Stimulated activated naive CD8-positive, alpha-beta T cell treated with anti-CD3 and anti-CD28 coated beads, Interleukin-15, Interleukin-2, amounts not matched to agents 100 ng/mL and 50 ng/mL, for 24 hours (primary cell): ENCODE results near the gene GRIP1.

ENCODE experiments used
- H3K27ac Mint-ChIP-seq: one replicate; pipeline ENCODE4 v1.8.0; 2021; ENCODE audit warnings: mild to moderate bottlenecking, mixed read lengths
- H3K27me3 Mint-ChIP-seq: one replicate; pipeline ENCODE4 v1.8.0; 2021; ENCODE audit warnings: mixed read lengths
- H3K36me3 Mint-ChIP-seq: one replicate; pipeline ENCODE4 v1.8.0; 2021; ENCODE audit warnings: low read depth, mixed read lengths
- H3K4me1 Mint-ChIP-seq: one replicate; pipeline ENCODE4 v1.8.0; 2021; ENCODE audit warnings: low read depth, mixed read lengths
- H3K4me3 Mint-ChIP-seq: one replicate; pipeline ENCODE4 v1.8.0; 2021; ENCODE audit warnings: mild to moderate bottlenecking, mixed read lengths
- H3K9me3 Mint-ChIP-seq: one replicate; pipeline ENCODE4 v1.8.0; 2021; ENCODE audit warnings: mixed read lengths

GRIP1 gene

DNA sequence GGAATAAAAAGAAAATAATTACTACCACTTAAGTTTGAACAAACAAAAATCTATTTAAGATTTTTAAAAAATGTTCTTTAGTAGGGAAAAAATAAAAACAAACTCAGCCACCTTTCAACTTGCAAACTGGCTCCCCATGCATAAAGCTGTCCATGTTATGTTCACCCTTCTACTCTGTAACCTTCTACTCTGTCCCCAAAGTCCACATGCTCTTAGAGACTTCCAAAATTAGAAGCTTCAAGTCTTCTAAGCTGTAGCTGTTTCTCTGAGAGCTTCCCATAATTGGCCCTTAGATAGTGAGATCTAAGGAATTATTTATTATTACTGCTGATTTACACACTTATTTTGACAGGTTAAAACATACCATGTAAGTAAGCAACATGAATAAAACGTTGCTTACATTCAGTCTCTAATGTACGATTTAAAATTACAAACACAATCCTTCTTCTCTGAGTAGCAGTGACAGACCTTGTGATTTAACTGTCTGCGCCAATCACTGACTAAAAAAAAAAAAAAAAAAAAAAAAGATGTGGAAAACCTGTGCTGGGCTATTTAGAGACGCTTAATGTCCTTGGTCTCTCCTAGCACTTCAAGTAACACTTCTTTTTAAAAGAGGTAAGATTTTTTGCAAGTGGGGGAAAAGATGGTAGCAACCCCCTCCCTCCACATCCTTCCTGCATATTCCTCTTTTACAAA is 28.3 kb upstream of the GRIP1 start:
- Mint-ChIP-seq H3K36me3 (no peaks in the 10 kb centered on the region), H3K27ac (no peak overlapping the region), H3K27me3 (no peaks in the 10 kb centered on the region), H3K4me1 (peaks cover 15% of the 10 kb centered on the region), H3K9me3 (no peaks in the 10 kb centered on the region), H3K4me3 (no peak overlapping the region)

DNA sequence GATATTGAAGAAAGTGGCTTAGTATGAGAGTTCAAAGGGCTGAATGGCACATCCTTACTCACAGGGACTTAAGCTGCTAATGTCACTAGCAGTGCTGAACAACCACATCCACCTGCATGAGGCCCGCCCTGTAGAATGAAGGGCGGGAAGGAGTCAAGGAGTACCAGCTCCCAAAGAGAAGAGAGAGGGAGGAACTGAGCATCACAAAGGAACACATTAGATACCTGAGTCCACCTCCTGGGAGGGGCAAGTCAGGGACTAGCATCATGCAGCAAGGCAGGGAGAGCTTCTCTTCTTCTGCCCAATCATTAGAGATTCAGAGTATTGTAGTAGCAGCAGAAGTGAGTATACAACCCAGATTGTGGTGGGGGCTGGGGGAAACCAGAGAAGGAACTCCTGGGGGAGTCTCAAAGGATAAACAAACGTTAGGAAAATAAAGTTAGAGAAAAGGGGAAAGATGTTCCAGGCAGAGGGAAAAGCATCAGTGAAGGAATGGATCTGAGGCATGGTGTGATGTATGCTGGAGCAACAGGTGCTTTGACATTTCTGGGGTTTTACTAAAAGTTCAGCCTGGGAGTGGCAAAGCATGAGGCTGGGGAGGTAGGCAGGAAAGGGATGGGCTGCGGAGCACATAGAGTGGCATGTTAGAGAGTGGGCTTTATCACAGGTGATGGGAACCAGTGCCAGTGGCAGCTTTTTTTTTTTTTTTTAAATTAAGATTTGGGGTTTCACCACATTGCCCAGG is 21.0 kb upstream of the GRIP1 start:
- Mint-ChIP-seq H3K27ac (no peak overlapping the region), H3K27me3 (no peaks in the 10 kb centered on the region), H3K36me3 (peaks cover 5% of the 10 kb centered on the region), H3K9me3 (peaks cover 8% of the 10 kb centered on the region), H3K4me1 (peaks cover 30% of the 10 kb centered on the region), H3K4me3 (no peak overlapping the region)

DNA sequence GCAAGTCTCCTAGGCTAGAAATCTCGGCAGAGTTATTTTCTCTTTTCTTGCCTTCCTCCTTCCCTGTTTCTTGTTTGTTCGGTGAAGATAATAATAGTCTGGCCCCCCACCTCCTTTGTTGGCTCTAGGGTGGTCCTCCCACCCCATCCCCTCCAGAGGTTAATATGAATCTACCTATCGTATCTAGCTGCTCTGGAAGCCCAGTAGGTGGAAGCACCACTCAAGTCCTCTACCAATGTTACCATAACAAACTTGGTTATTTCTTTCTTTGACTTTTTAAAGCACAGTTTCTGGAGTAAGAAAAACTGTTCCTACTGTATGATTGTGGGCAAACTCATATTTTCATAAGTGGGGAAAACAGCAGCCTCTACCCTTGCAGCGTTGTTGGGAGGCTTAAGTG is 19.7 kb upstream of the GRIP1 start:
- Mint-ChIP-seq H3K36me3 (peaks cover 5% of the 10 kb centered on the region), H3K9me3 (peaks cover 8% of the 10 kb centered on the region), H3K27ac (no peak overlapping the region), H3K4me1 (peaks cover 30% of the 10 kb centered on the region), H3K27me3 (no peaks in the 10 kb centered on the region), H3K4me3 (no peak overlapping the region)

DNA sequence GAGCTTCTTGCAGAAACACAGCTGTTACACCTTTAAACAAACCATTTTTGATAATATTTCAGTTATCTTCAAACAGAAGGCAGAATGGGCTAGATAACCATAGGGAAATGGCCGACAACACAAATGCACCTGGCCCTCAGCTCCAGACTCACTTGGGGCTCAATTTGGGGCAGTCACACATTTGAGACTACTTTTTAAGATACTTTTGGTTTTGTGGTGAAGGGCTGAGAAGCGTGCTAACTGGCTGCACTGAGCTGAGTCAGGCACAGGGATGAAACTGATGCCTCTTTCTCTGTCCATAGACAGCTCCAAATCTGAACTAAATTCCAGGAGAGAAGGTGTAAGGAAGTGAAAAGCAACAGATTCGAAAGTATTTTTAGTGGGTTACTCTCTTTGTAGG is 18.5 kb upstream of the GRIP1 start:
- Mint-ChIP-seq H3K27ac (no peak overlapping the region), H3K9me3 (peaks cover 8% of the 10 kb centered on the region), H3K36me3 (peaks cover 5% of the 10 kb centered on the region), H3K4me1 (peaks cover 31% of the 10 kb centered on the region), H3K4me3 (no peak overlapping the region), H3K27me3 (no peaks in the 10 kb centered on the region)

DNA sequence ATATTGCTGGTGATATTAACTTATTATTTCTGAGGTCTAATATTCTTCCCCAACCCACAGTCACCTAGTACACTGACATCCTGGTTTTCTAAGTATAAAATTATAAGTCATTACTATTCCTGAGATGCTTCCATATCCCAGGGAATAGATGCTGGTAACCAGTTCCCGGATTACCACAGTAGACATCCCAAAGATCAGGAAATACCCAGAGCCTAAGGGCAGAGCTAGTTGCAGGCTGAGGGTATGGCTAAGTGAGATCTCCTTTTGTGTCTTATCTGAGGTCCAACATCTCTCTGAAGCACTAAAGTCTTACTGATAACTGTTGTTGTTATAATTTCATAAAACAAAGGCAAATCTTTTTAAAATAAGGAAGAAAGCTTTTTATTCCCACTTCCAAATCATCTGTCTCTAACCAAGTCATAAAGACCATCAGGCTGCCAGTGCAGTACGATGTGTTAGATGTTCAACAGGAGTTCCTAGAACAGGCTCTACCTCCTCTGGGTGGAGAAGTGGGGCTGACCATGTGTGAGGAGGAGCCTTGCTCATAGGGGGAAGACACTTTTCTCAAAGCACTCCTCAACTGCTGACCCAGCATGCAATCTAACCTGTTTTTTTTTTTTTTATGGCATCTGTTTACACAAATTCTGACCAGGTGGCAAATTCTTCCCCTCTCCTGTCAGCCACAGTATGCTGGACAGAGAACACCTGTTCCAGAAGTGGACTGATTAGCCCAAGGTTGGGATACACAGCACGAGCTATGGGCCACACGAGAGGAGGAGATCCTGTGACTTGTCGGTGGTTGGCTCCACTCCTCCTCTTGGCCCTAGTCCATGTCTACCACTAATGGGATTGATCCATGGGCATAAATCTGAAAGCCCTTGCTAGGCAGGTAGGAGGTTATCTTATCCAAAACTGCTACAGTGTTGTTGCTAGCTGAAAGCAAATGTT is 16.1 kb upstream of the GRIP1 start:
- Mint-ChIP-seq H3K36me3 (peaks cover 5% of the 10 kb centered on the region), H3K27me3 (no peaks in the 10 kb centered on the region), H3K27ac (no peak overlapping the region), H3K4me1 (peaks cover 37% of the 10 kb centered on the region), H3K9me3 (peaks cover 8% of the 10 kb centered on the region), H3K4me3 (no peak overlapping the region)

DNA sequence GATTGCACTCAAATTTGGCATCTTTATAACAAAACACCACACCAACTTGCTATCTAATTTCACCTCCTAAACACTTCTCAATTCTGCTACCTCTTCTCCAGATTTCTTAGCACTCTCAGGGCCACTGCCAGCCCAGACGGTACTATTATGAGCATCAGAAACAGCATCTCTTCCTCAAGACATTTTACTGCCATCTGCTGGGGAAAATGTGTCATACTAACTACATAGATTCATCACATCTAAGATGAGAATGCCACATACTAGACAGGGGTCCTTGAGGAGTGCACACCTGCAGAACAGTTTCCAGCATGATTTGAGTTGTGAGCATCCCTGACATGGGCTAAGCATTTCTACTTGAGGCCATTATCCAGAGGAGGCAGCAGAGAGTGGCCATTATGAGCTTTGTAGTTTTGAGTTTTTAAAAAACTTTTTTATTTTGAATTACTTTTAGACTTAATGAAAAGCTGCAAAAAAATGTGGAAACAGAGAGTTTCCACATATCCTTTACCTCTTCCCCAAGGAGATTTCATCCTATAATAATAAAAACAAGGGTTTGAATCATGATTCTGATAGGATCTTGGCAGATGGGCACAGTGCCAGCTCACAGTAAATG is 15.1 kb upstream of the GRIP1 start:
- no peaks in the 10 kb centered on the region for H3K27me3 Mint-ChIP-seq
- H3K27ac Mint-ChIP-seq = no peak overlapping the region
- H3K4me1 Mint-ChIP-seq = peaks cover 27% of the 10 kb centered on the region
- no peaks in the 10 kb centered on the region for H3K36me3 Mint-ChIP-seq
- no peaks in the 10 kb centered on the region for H3K9me3 Mint-ChIP-seq
- no peak overlapping the region for H3K4me3 Mint-ChIP-seq

DNA sequence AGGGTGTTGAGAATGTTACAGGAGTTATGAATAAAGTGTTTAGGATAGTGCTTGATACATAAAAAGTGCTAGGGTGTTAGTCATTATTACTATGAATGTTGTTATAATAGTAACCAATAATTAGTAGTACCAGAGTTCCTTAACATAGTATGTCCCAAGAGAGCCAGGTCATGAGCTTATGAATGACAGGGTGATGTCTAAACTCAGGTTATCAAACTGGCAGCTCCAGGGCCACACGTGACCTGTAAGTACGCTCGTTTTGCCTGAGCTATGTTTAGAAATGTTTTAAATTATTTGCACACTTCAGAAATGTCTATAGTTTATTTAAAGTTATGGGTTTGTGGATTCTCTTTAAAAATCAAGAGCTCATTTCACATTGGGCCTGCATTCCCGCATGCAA is 14.1 kb upstream of the GRIP1 start:
- H3K4me3 Mint-ChIP-seq = no peak overlapping the region
- no peak overlapping the region for H3K27ac Mint-ChIP-seq

DNA sequence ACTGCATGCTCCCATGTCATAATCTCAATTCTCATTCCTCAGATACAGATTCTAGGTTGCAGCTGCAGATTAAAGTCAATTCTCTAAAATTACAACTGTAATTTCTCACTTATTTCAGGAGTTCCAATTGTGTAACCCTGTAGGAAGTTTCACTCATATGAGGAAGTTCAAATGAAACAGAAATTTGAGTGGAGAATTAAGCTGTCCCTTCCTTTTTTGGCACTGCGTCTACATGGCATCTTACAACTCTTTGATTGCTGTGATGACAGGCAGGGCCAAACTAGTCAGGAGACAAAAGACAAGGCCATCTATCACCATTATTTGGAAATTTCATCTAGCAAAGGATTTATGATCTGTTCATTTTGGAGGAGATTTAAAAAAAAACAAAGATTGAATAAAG is 13.3 kb upstream of the GRIP1 start:
- peaks cover 9% of the 10 kb centered on the region for H3K4me1 Mint-ChIP-seq
- no peaks in the 10 kb centered on the region for H3K36me3 Mint-ChIP-seq
- H3K4me3 Mint-ChIP-seq = no peak overlapping the region
- H3K27ac Mint-ChIP-seq = no peak overlapping the region
- H3K9me3 Mint-ChIP-seq = no peaks in the 10 kb centered on the region
- no peaks in the 10 kb centered on the region for H3K27me3 Mint-ChIP-seq

More for the DNA sequence above, 14.1 kb upstream of the GRIP1 start:
- no peaks in the 10 kb centered on the region for H3K36me3 Mint-ChIP-seq
- peaks cover 17% of the 10 kb centered on the region for H3K4me1 Mint-ChIP-seq
- no peaks in the 10 kb centered on the region for H3K27me3 Mint-ChIP-seq
- no peaks in the 10 kb centered on the region for H3K9me3 Mint-ChIP-seq

DNA sequence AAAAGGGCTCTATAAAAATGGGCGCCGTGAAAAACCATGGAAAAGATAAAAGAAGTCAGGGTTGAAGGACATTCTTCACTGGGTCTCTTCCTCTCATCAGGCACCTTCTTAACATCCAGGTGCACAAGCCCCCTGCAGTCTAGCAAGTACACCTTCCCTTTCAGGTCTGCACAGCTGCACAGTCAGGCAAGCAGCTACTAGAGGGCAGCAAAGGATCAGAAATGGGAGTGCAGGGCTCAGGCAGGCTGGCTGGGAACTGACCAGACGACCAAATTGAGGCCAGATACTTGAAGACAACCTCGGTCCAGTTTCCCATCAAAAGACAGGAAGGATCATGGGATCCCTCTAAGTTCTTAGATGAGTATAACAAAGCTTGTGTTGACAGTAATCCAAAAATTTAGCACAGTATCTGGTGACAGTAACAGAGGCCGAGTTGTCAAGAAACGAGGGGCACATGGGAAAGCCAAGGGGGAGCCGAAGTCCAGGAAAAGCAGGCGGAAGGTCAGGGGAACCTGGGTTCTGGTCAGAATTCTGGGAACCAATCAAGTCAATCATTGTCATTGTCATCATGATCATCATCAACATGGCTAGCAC is 10.1 kb upstream of the GRIP1 start:
- no peaks in the 10 kb centered on the region for H3K9me3 Mint-ChIP-seq
- H3K36me3 Mint-ChIP-seq = no peaks in the 10 kb centered on the region
- no peaks in the 10 kb centered on the region for H3K27me3 Mint-ChIP-seq
- H3K4me3 Mint-ChIP-seq = no peak overlapping the region
- H3K4me1 Mint-ChIP-seq = peaks cover 8% of the 10 kb centered on the region
- peak overlapping the region; percentile 15 for H3K27ac Mint-ChIP-seq

DNA sequence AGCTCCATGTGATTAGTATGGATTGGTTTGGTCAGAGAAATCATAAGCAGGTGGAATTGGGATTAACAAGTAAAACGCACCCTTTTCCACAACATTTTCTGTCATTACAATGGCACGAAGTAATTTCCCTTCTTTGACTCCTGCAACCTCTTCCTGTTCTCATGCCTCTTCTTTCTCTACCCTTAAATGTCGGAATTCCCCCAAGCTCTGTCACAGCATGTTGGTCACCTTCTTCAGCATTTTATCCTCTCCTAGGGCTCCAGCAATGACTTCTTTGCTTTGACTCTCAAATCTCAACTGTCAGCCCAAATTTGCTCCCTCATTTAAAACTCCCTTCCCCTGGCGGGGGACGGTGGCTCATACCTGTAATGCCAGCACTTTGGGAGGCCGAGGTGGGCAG is 5.3 kb upstream of the GRIP1 start:
- Mint-ChIP-seq H3K4me1 (no peaks in the 10 kb centered on the region), H3K9me3 (no peaks in the 10 kb centered on the region), H3K27me3 (peaks cover 3% of the 10 kb centered on the region), H3K27ac (no peak overlapping the region), H3K4me3 (no peak overlapping the region), H3K36me3 (no peaks in the 10 kb centered on the region)

DNA sequence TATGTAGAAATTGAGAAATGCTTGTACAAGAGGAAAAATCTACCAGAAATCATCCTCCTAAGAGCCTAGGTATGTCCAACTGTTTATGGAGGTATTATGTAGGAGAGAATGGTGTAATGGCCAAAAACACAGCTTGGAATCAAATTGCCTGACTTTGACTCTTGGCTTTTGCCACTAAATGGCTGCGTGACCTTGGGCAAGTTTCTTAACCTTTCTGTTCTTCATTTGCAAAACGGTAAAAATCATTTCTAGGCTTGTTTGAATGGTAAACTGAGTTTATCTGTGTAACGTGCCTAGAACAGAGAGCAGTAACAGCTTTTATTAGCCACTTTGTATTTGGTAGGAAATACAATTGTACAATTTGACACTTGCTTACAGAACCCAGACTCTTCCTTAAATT is 4.9 kb upstream of the GRIP1 start:
- Mint-ChIP-seq H3K27me3 (peaks cover 3% of the 10 kb centered on the region), H3K36me3 (no peaks in the 10 kb centered on the region), H3K9me3 (no peaks in the 10 kb centered on the region), H3K4me1 (no peaks in the 10 kb centered on the region), H3K27ac (no peak overlapping the region), H3K4me3 (no peak overlapping the region)

DNA sequence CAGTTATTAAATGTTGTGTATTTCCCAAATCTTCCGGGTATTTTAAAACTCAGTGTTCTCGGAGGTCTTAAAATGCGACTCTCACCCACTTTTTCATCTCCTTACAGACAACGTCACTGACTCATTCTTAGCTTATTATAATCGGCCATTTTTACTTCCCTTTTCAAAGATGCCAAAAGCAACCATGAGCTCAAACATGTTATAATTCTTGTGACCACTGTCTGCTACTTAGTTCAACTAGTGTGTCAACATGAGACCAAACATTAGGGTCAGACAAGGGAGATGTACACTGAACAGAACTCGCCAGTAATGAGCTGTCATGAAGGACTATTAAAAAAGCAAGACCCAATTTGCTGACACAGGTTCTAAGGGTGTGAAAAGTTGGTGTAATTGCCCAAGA is 4.2 kb upstream of the GRIP1 start:
- Mint-ChIP-seq H3K36me3 (no peaks in the 10 kb centered on the region), H3K9me3 (no peaks in the 10 kb centered on the region), H3K27ac (no peak overlapping the region), H3K27me3 (peaks cover 3% of the 10 kb centered on the region), H3K4me3 (no peak overlapping the region), H3K4me1 (no peaks in the 10 kb centered on the region)

DNA sequence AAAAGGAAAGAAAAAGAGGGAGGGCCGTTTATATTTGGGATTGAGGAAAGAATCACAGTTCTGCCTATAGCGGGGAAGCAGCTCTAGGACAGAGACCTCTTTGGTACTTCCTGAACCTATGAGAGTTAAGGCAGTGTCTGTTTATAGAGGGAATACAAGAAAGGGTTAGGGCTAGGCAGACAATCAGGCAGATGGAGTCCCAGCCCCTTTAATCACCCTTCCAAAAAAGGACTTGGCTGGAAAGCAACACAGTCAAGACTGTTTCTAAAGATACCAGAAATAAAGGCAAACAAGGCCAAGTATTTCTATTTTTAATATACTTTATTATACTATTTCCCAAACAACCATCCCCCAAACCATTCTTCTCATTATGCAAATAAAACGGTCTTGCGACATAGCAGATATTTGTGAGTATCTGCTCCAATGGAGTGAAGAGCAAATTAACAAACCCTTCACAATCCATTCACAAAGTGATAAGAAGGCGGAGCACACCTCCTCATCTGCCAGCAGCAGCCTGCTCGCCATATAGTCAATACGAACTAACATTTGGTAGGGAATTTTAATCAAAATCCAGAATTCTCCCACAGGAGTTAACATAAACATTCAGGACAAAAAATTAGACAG is 697 bp upstream of the GRIP1 start:
- no peaks in the 10 kb centered on the region for H3K36me3 Mint-ChIP-seq
- H3K27ac Mint-ChIP-seq = no peak overlapping the region
- H3K9me3 Mint-ChIP-seq = no peaks in the 10 kb centered on the region
- no peak overlapping the region for H3K4me3 Mint-ChIP-seq
- no peaks in the 10 kb centered on the region for H3K4me1 Mint-ChIP-seq
- H3K27me3 Mint-ChIP-seq = peaks cover 3% of the 10 kb centered on the region

DNA sequence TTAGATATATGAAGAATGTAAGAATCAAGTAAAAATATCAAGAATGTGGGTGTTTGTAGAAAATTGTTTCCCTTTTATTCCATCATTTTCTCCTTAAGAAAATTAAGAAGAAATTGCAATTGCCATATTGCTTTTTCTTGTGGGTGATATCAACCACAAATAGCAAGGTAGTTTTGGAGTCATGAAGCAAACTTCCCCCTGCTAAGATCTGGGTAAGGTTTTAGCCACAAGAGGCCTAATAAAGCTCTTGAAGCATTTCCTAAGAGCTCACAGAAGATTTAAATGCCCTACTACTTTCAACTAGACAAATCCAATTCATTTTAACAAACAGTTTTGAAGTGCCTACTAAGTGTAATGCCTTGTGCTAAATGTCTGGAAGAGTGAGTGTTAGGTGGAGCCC is 2.6 kb downstream of the GRIP1 start:
- H3K36me3 Mint-ChIP-seq = no peaks in the 10 kb centered on the region
- H3K27me3 Mint-ChIP-seq = peaks cover under 1% of the 10 kb centered on the region
- no peak overlapping the region for H3K4me3 Mint-ChIP-seq
- H3K4me1 Mint-ChIP-seq = no peaks in the 10 kb centered on the region
- H3K9me3 Mint-ChIP-seq = no peaks in the 10 kb centered on the region
- no peak overlapping the region for H3K27ac Mint-ChIP-seq
